Measurements from ENCODE around the gene ZNF784.
A peak's percentile ranks its signal among the peaks of the same experiment; 100 is the strongest.

Gene ZNF784

DNA sequence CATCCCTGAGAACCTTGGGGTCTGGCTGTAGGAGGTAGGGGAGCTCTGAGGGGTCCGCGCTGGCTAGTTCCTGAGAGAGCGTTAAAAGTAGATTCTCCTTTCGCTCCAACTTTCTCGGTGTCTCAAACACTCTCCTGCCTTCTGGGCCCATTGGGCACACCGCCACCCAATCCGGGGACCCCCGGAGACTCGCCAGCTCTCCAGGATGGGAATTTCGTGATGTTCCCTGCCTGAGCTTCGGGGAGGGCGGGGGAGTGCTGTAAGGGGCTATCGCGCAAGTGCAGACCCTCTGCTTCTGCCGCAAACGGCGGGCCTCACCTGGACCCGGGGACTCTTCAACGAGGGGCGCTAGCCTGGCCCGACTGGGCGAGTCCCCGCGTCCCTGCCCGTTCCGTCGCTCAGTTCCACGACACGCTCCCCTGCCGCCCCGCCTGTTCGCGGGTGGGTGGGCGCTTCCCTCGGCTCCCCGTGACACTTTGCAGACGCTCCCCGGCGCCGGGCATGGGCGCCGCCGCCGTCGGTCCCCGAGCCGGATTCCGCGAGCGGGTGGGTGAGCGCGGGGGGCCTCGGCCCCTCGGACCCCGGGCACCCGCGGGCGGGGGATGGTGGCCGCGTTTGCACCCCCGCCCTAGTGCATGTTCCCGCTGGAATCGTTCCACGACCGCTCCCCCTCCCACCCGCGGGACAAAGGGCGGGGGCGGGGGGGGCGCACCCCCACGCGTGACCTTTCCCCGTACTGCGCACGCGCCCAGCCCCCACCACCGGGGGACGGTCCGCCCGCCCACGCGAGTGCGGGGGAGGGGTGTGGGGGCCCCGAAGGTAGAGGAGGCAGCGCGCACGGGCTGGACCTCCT is 23.6 kb upstream of the ZNF784 start, which contains the start of gene CCDC106:
Gene CCDC106 (plus strand): TSS at position 481 of the 853 bp plus-strand sequence. CDS start 835 bp downstream, outside the sequence.
- Histone ChIP-seq H3K4me3 (ENCODE audit: low read depth in 1 of 2, low read length in 2 of 2) (peak within 1 kb of the TSS; percentile 67 to 88), H3K9me3 (ENCODE audit: control insufficient read depth in 1 of 2, low read length in 2 of 2) (no peaks in the 10 kb centered on the region), H3K27ac (ENCODE audit: low read length) (peak within 1 kb of the TSS; percentile 51), H3K36me3 (ENCODE audit: control insufficient read depth in 1 of 2, insufficient read depth in 2 of 2, low read length in 2 of 2) (peaks cover 4 to 14% of the 10 kb centered on the region in 2 donors), H3K27me3 (ENCODE audit: low read depth, low read length) (no peaks in the 10 kb centered on the region), H3K4me1 (ENCODE audit: control insufficient read depth in 1 of 2, insufficient read depth in 2 of 2, low read length in 2 of 2) (peaks cover 5 to 46% of the 10 kb centered on the region in 2 donors)

DNA sequence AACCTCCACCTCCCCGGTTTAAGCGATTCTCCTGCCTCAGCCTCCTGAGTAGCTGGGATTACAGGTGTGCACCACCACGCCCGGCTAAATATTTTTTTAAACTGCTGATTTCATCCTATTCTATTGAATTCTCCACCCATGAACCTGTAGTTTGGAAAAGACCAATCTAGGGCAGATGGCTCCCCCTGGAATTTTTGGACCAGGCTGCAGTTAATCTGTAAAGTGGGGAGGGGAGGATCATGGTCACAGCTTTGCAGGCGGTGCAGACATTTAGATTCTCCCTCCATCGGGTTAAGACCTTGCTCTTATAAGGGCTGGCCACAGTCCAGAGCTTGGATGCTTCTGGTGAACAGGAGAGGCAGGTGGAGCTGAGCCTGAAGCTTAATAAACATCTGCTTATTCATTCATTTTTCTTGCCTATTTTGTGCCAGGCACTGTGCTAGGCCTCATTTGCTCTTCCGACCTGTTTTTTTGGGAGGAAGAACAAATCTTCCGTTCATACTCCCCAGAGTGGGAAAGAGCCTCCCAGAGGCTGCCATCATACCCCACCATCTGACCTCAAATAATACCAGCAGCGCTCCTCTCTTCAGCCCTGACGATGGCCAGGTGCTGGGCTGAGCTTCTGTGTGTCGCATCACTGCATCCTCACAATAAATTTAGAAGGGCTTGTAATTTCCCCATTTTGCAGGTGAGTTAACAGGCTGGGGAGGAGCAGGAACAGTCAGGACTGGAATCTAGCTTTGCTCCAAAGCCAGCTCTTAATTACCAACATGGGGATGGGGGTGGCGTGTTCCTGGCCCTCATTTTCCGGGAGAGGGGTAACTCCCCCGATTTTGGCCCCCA is 22.7 kb upstream of the ZNF784 start:
- peaks cover 5 to 53% of the 10 kb centered on the region in 2 donors for H3K4me1 ChIP-seq (ENCODE audit: control insufficient read depth in 1 of 2, insufficient read depth in 2 of 2, low read length in 2 of 2)
- H3K4me3 ChIP-seq (ENCODE audit: low read depth in 1 of 2, low read length in 2 of 2), result peak overlapping the region; percentile 67 to 88
- H3K36me3 ChIP-seq (ENCODE audit: control insufficient read depth in 1 of 2, insufficient read depth in 2 of 2, low read length in 2 of 2), result peaks cover 4 to 14% of the 10 kb centered on the region in 2 donors
- no peaks in the 10 kb centered on the region for H3K27me3 ChIP-seq (ENCODE audit: low read depth, low read length)
- no peaks in the 10 kb centered on the region for H3K9me3 ChIP-seq (ENCODE audit: control insufficient read depth in 1 of 2, low read length in 2 of 2)
- H3K27ac ChIP-seq (ENCODE audit: low read length), result peak overlapping the region; percentile 51

DNA sequence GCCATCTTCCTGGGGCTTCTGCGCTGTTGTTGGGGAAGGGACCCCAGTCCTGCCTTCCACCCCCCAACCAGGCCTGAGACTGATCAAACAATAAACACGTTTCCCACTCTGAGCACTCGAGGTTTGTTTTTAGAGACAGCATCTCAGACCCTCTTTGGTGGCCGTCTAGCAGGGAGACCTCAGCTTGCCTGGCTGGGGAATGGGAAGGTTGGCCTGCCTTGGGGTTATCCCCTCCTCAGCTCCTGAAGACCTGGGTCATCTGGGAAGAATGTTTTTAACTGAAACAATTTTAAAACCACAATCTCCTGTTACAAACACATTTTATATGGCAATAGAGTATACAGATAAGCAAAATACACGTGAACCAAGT is 21.1 kb upstream of the ZNF784 start:
- Histone ChIP-seq H3K4me1 (ENCODE audit: control insufficient read depth in 1 of 2, insufficient read depth in 2 of 2, low read length in 2 of 2) (peaks cover 5 to 62% of the 10 kb centered on the region in 2 donors), H3K27me3 (ENCODE audit: low read depth, low read length) (no peaks in the 10 kb centered on the region)

DNA sequence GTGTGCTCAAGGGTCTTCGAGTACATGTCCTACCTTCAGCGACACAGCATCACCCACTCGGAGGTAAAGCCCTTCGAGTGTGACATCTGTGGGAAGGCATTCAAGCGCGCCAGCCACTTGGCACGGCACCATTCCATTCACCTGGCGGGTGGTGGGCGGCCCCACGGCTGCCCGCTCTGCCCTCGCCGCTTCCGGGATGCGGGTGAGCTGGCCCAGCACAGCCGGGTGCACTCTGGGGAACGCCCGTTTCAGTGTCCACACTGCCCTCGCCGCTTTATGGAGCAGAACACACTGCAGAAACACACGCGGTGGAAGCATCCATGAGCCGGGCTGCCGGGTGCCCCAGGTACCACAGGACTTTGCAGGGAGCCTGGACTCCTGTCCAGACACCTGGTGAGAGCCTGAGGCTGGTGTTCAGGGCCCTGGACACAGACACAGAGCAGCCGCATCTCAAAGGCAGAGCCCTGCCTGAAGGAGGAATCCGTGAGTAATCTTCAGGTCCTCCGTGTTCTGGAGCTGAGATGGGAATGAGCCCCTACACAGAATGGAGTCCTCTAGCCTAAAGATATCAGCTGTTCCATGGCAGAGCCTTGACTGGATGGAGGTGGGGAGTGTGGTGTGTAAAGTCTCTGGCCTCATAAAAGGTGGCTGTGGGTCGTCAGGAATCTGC is 20.6 kb upstream of the ZNF784 start:
- Histone ChIP-seq H3K27ac (ENCODE audit: low read length) (no peak overlapping the region), H3K36me3 (ENCODE audit: control insufficient read depth in 1 of 2, insufficient read depth in 2 of 2, low read length in 2 of 2) (peaks cover 4 to 14% of the 10 kb centered on the region in 2 donors), H3K9me3 (ENCODE audit: control insufficient read depth in 1 of 2, low read length in 2 of 2) (no peaks in the 10 kb centered on the region), H3K27me3 (ENCODE audit: low read depth, low read length) (no peaks in the 10 kb centered on the region), H3K4me3 (ENCODE audit: low read depth in 1 of 2, low read length in 2 of 2) (peak overlapping the region; percentile 76 to 81), H3K4me1 (ENCODE audit: control insufficient read depth in 1 of 2, insufficient read depth in 2 of 2, low read length in 2 of 2) (peaks cover 10 to 66% of the 10 kb centered on the region in 2 donors)

More for the DNA sequence above, 21.1 kb upstream of the ZNF784 start:
- no peak overlapping the region for H3K27ac ChIP-seq (ENCODE audit: low read length)
- H3K36me3 ChIP-seq (ENCODE audit: control insufficient read depth in 1 of 2, insufficient read depth in 2 of 2, low read length in 2 of 2), result peaks cover 4 to 14% of the 10 kb centered on the region in 2 donors
- H3K4me3 ChIP-seq (ENCODE audit: low read depth in 1 of 2, low read length in 2 of 2), result no peak overlapping the region
- H3K9me3 ChIP-seq (ENCODE audit: control insufficient read depth in 1 of 2, low read length in 2 of 2), result no peaks in the 10 kb centered on the region

DNA sequence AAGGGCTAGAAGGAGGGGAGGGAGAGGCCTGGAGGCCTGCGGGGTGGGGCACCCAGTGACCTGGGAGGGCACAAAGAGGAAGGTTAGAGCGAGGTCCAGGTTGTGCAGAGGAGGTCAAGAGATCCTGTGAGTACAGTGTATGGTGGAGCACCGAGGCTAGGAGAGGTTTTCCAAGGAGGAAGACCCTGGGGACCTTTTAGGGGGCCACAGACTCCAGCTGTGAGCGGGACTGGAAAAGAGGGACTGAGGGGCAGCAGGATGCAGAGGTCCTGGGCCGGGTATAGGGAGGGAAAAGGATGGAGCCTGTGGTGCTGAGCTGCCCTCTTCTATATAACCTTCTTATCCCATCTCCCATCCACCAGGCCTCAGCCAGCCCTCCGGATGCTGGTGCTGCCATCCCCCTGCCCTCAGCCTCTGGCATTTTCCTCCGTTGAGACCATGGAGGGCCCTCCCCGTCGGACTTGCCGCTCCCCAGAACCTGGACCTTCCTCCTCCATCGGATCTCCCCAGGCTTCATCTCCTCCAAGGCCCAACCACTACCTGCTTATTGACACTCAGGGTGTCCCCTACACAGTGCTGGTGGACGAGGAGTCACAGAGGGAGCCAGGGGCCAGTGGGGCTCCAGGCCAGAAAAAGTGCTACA is 19.9 kb upstream of the ZNF784 start:
- Histone ChIP-seq H3K9me3 (ENCODE audit: control insufficient read depth in 1 of 2, low read length in 2 of 2) (no peaks in the 10 kb centered on the region), H3K4me3 (ENCODE audit: low read depth in 1 of 2, low read length in 2 of 2) (peak overlapping the region; percentile 76 to 81), H3K36me3 (ENCODE audit: control insufficient read depth in 1 of 2, insufficient read depth in 2 of 2, low read length in 2 of 2) (peaks cover 4 to 14% of the 10 kb centered on the region in 2 donors), H3K27ac (ENCODE audit: low read length) (no peak overlapping the region), H3K4me1 (ENCODE audit: control insufficient read depth in 1 of 2, insufficient read depth in 2 of 2, low read length in 2 of 2) (peaks cover 12 to 66% of the 10 kb centered on the region in 2 donors), H3K27me3 (ENCODE audit: low read depth, low read length) (no peaks in the 10 kb centered on the region)

DNA sequence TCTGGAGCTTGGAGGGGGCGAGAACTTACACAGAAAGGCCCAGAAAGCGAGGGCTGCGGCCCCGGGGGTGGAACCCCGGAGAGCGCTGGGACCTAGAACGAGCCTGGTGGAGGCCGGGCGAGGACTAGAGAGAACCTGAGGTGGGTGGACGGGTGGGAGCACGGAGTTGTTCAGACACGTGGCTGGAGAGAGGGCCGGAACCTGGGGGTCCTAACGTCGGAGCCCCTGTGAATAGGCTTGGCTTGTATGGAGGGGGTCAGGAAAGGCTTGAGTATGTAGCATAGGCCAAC is 19.5 kb upstream of the ZNF784 start:
- Histone ChIP-seq H3K27ac (ENCODE audit: low read length) (no peak overlapping the region), H3K9me3 (ENCODE audit: control insufficient read depth in 1 of 2, low read length in 2 of 2) (no peaks in the 10 kb centered on the region), H3K4me1 (ENCODE audit: control insufficient read depth in 1 of 2, insufficient read depth in 2 of 2, low read length in 2 of 2) (peaks cover 12 to 66% of the 10 kb centered on the region in 2 donors), H3K36me3 (ENCODE audit: control insufficient read depth in 1 of 2, insufficient read depth in 2 of 2, low read length in 2 of 2) (peaks cover 4 to 14% of the 10 kb centered on the region in 2 donors), H3K4me3 (ENCODE audit: low read depth in 1 of 2, low read length in 2 of 2) (peak overlapping the region; percentile 76 to 81), H3K27me3 (ENCODE audit: low read depth, low read length) (no peaks in the 10 kb centered on the region)

DNA sequence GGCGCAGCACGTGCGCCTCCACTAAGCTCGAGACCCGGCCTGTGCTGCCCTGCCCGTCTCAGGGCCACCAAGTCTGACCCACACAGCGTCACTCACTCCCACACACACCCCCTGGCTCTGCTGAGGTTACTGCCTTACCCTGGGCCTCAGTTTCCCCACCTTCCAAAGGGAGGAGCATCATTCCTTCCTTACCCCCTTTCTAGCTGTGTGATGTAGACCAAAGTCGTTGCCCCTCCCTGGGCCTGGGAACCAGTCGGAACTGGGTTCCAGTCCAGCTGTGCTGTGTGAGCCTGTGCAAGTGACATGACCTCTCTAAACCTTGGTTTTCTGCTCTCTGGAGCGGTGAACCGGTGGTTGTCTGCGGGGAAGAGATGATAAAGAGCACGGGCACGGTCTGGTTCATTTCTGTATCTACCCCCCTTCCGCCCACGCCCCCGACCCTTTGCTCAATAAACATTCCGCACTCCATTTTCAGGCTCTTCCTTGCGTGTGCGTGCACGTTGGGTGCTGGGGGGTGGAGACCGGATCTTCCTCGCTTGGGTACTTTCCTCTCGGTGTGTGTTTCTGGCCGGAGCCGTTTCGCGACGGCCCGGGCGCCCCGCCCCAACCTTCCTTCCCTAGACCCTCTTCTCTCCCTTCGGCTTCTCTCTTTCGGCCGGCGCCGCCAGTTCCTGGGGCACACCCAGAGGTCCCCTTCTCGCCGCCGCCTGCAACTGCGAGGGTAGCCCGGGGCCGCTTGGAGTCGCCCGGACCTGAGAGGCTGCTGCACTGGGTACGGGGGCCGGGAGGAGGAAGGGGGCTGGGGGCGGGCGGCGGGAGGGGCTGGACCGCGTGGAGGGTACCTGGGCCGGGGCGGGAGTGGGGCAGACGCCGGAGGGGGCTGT is 18.9 kb upstream of the ZNF784 start, which contains the start of gene ZNF581:
Gene ZNF581 (plus strand): TSS at position 647 of the 884 bp plus-strand sequence. CDS start 923 bp downstream, outside the sequence.
- Histone ChIP-seq H3K4me1 (ENCODE audit: control insufficient read depth in 1 of 2, insufficient read depth in 2 of 2, low read length in 2 of 2) (peaks cover 12 to 65% of the 10 kb centered on the region in 2 donors), H3K27ac (ENCODE audit: low read length) (peak within 1 kb of the TSS; percentile 31), H3K36me3 (ENCODE audit: control insufficient read depth in 1 of 2, insufficient read depth in 2 of 2, low read length in 2 of 2) (peaks cover 4 to 14% of the 10 kb centered on the region in 2 donors), H3K9me3 (ENCODE audit: control insufficient read depth in 1 of 2, low read length in 2 of 2) (no peaks in the 10 kb centered on the region), H3K27me3 (ENCODE audit: low read depth, low read length) (no peaks in the 10 kb centered on the region), H3K4me3 (ENCODE audit: low read depth in 1 of 2, low read length in 2 of 2) (peak within 1 kb of the TSS; percentile 81 to 82)

DNA sequence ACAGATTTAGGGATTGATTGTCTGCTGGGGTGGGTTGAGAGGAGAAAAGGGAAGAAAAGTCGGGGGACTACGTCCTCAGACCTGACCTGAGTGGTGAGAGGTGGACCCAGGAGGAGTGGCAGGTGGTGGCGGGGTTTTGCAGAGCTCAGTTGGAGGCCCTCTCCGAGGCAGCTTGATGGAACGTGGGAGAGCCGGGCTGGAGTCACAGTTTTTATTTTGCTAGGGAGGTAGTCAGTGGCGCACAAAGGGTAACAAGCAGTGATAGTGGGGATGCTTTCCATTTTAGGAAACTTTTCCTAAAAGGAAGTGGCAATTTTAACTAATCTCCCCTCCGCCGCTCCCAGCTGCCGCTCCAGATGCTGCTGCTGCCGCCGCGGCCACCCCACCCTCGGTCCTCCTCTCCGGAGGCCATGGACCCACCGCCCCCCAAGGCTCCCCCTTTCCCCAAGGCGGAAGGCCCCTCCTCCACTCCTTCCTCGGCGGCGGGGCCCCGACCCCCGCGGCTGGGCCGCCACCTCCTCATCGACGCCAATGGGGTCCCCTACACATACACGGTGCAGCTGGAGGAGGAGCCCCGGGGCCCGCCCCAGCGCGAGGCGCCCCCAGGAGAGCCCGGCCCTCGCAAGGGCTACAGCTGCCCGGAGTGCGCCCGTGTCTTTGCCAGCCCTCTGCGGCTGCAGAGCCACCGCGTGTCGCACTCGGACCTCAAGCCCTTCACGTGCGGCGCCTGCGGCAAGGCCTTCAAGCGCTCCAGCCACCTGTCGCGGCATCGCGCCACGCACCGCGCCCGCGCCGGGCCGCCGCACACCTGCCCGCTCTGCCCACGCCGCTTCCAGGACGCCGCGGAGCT is 18.0 kb upstream of the ZNF784 start:
- Histone ChIP-seq H3K27me3 (ENCODE audit: low read depth, low read length) (no peaks in the 10 kb centered on the region), H3K36me3 (ENCODE audit: control insufficient read depth in 1 of 2, insufficient read depth in 2 of 2, low read length in 2 of 2) (peaks cover 4 to 14% of the 10 kb centered on the region in 2 donors), H3K9me3 (ENCODE audit: control insufficient read depth in 1 of 2, low read length in 2 of 2) (no peaks in the 10 kb centered on the region), H3K27ac (ENCODE audit: low read length) (peak overlapping the region; percentile 31), H3K4me3 (ENCODE audit: low read depth in 1 of 2, low read length in 2 of 2) (peak overlapping the region; percentile 81 to 87), H3K4me1 (ENCODE audit: control insufficient read depth in 1 of 2, insufficient read depth in 2 of 2, low read length in 2 of 2) (peaks cover 10 to 68% of the 10 kb centered on the region in 2 donors)

DNA sequence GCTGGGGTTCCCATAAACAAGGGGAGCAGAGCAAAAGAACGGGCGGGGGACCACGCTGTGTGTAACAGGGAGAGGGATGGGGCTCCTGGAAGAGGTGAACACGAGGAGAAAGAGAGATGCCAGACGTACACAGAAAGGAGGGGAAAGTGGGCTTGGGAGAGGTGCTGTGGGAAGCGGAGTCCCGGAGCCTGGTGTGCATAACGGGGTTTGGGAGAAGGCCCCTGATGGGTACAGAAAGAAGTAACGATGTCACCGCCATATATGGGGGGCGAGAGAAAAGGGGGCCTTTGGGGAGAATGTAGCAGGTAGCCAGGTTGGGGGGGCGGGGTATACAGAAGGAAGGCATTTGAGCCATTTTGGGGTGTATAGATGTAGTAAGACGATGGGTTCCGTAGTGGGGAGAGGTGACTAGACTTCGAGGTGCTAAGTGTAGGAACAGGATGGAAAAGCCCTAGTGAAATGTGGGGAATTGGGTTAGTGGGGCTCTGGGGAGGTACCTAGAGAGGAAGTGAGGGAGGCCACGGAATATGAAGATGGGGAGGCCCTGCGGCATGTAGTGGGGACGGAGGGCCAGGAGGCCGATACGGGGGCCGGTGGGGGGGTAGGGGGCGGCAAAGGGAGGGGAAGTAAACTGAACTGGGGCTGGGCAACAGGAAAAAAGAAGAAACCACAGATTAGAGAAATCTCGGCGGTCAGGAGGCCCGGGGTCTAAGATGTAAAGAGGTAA is 17.2 kb upstream of the ZNF784 start:
- H3K36me3 ChIP-seq (ENCODE audit: control insufficient read depth in 1 of 2, insufficient read depth in 2 of 2, low read length in 2 of 2), result peaks cover 4 to 14% of the 10 kb centered on the region in 2 donors
- H3K4me1 ChIP-seq (ENCODE audit: control insufficient read depth in 1 of 2, insufficient read depth in 2 of 2, low read length in 2 of 2), result peaks cover 7 to 70% of the 10 kb centered on the region in 2 donors
- H3K4me3 ChIP-seq (ENCODE audit: low read depth in 1 of 2, low read length in 2 of 2), result peak overlapping the region; percentile 81 to 87
- H3K27ac ChIP-seq (ENCODE audit: low read length), result peak overlapping the region; percentile 60
- no peaks in the 10 kb centered on the region for H3K27me3 ChIP-seq (ENCODE audit: low read depth, low read length)
- no peaks in the 10 kb centered on the region for H3K9me3 ChIP-seq (ENCODE audit: control insufficient read depth in 1 of 2, low read length in 2 of 2)

All from muscle layer of duodenum (tissue), 2 donors.